ENCODE measurements around the gene PROK1. TPM values are rescaled to one million over a fixed set of nuclear protein-coding genes. Genes with fewer than 3 reads are reported as not detected.

PROK1 gene
- total and polyA plus RNA-seq, 2 of the 13 experiments (the other 11 are each of a cell fraction or from before 2014, with no cell fraction given), result 0.07 TPM; not detected in 1

DNA sequence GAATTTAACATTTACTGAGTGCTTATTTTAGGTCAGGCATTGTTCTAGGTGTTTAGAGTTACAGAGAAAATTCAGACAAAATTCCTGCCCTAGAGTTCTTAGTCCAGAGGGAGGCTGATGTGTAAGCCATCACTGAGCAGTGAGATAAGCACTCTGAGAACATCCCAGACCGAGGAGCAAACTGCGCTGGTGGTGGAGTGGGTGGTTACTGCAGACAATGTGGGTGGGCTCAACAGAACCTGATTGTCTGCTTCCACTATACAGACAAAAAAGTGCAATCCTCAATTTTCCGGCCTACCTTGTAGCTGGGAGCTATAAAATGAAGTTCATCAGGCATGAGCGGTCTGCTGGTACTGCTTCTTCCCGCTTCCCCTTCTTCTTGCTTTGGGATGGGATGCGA lies 23.5 kb downstream of the PROK1 start (continued):
- TF ChIP-seq TEAD2 (CRISPR knock-in tag; IDR thresholded peaks at IDR 0.05) (no peak), KLF12 (CRISPR knock-in tag; IDR thresholded peaks at IDR 0.05; ENCODE audit: borderline replicate concordance) (no peak), SOX13 (IDR thresholded peaks at IDR 0.05) (no peak), SOX13 (CRISPR knock-in tag; conservative IDR thresholded peaks at IDR 0.05 in 1 of 2, IDR thresholded peaks at IDR 0.05 in 1 of 2) (no peak), TARDBP (CRISPR knock-in tag; IDR thresholded peaks at IDR 0.05) (no peak), KIAA2018 (CRISPR knock-in tag; IDR thresholded peaks at IDR 0.05; ENCODE audit: borderline replicate concordance) (no peak), ZNF784 (CRISPR knock-in tag; IDR thresholded peaks at IDR 0.05; ENCODE audit: borderline replicate concordance) (no peak), ZNF616 (CRISPR knock-in tag; IDR thresholded peaks at IDR 0.05; ENCODE audit: low read depth) (no peak), KDM6A (CRISPR knock-in tag; IDR thresholded peaks at IDR 0.05; ENCODE audit: low read depth) (no peak), ARID2 (CRISPR knock-in tag; IDR thresholded peaks at IDR 0.05; ENCODE audit: borderline replicate concordance) (no peak)
- TF ChIP-seq, protein P1, sequence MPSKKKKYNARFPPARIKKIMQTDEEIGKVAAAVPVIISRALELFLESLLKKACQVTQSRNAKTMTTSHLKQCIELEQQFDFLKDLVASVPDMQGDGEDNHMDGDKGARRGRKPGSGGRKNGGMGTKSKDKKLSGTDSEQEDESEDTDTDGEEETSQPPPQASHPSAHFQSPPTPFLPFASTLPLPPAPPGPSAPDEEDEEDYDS (CRISPR knock-in tag; IDR thresholded peaks at IDR 0.05), result no peak
